Measurements from ENCODE around the gene LTB4R2. TPM values are rescaled to one million over a fixed set of nuclear protein-coding genes. Genes with fewer than 3 reads are reported as not detected.

Gene LTB4R2
- total and polyA plus RNA-seq, 2 donors (not counting 3 experiments of a cell fraction or from before 2014, with no cell fraction given) = 5.5 to 13.1 TPM

DNA sequence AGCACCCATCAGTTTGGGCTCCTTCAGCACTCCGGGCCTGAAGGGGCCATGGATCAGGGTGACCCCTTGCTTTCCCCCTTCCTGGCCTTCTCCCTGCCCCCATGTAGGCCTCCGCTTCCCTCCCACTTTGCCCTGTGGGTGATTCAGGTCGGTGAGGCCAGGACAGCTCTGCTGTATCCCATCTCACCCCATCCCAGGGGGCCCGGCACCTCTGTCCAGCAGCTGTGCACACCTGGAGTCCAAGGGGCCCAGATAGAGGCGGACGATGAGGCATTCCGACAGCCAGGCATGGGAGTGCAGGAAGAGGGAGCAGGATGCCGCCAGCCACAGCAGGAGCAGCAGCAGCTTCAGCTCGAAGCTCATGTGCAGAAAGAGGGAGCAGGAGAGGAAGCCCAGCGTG lies 12.7 kb downstream of the LTB4R2 start:
- Histone ChIP-seq H3K27me3 (ENCODE audit: control insufficient read depth in 2 of 2, insufficient read depth in 2 of 2, low read length in 2 of 2) (no peaks in the 10 kb centered on the region), H3K9ac (replicated peaks; ENCODE audit: extremely low read depth, insufficient read depth, low read length) (no peak overlapping the region), H2AFZ (ENCODE audit: low read depth, low read length) (no peak overlapping the region), H4K20me1 (replicated peaks; ENCODE audit: control insufficient read depth, extremely low read depth, insufficient read depth, low read length) (no peaks in the 10 kb centered on the region), H3K36me3 (ENCODE audit: control insufficient read depth in 2 of 2, extremely low read depth in 1 of 2, insufficient read depth in 2 of 2, low read length in 2 of 2) (peaks cover 0 to 17% of the 10 kb centered on the region in 2 experiments), H3K4me1 (ENCODE audit: control insufficient read depth, extremely low read depth, insufficient read depth, low read length) (peaks cover 5% of the 10 kb centered on the region), H3K4me3 (replicated peaks in 1 of 3; ENCODE audit: insufficient read depth in 1 of 3, low read depth in 1 of 3, low read length in 3 of 3) (no peak overlapping the region), H3K4me2 (ENCODE audit: insufficient read depth, low read length) (no peak overlapping the region), H3K9me3 (replicated peaks; ENCODE audit: control insufficient read depth, insufficient read depth, low read length) (no peaks in the 10 kb centered on the region), H3K27ac (ENCODE audit: insufficient read depth, low read depth, low read length) (no peak overlapping the region), H3K79me2 (ENCODE audit: control insufficient read depth, insufficient read depth, low read length) (no peaks in the 10 kb centered on the region), H3K9me1 (replicated peaks; ENCODE audit: control insufficient read depth, extremely low read depth, insufficient read depth, low read length) (no peaks in the 10 kb centered on the region)
- FAIRE-seq (no peak), DNase-seq (ENCODE audit: low read depth, low spot score) (no peak)
- TF ChIP-seq JUN (IDR thresholded peaks at IDR 0.05; ENCODE audit: borderline replicate concordance, insufficient read depth, insufficient read length, low read depth) = no peak
- no peak for TF ChIP-seq GATA2 (IDR thresholded peaks at IDR 0.05; ENCODE audit: insufficient read depth, insufficient read length, low read depth, low read length)
- no peak for TF ChIP-seq POLR2A (IDR thresholded peaks at IDR 0.05; ENCODE audit: low read depth, low read length)
- TF ChIP-seq, protein P1, sequence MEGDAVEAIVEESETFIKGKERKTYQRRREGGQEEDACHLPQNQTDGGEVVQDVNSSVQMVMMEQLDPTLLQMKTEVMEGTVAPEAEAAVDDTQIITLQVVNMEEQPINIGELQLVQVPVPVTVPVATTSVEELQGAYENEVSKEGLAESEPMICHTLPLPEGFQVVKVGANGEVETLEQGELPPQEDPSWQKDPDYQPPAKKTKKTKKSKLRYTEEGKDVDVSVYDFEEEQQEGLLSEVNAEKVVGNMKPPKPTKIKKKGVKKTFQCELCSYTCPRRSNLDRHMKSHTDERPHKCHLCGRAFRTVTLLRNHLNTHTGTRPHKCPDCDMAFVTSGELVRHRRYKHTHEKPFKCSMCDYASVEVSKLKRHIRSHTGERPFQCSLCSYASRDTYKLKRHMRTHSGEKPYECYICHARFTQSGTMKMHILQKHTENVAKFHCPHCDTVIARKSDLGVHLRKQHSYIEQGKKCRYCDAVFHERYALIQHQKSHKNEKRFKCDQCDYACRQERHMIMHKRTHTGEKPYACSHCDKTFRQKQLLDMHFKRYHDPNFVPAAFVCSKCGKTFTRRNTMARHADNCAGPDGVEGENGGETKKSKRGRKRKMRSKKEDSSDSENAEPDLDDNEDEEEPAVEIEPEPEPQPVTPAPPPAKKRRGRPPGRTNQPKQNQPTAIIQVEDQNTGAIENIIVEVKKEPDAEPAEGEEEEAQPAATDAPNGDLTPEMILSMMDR (IDR thresholded peaks at IDR 0.05; ENCODE audit: extremely low read depth in 1 of 2, insufficient read depth in 1 of 2, low read depth in 1 of 2, low read length in 2 of 2) = no peak
- no peak for TF ChIP-seq MYC (IDR thresholded peaks at IDR 0.05; ENCODE audit: low read depth, low read length)
- TF ChIP-seq FOS (IDR thresholded peaks at IDR 0.05; ENCODE audit: borderline replicate concordance, insufficient read depth, low read length) = no peak
- no peak for TF ChIP-seq POLR2AphosphoS5 (IDR thresholded peaks at IDR 0.05; ENCODE audit: insufficient read depth, low read depth, low read length)
- no peak for TF ChIP-seq EZH2 (IDR thresholded peaks at IDR 0.05; ENCODE audit: borderline replicate concordance, low read depth, low read length, severe bottlenecking)
- TF ChIP-seq, protein P2, sequence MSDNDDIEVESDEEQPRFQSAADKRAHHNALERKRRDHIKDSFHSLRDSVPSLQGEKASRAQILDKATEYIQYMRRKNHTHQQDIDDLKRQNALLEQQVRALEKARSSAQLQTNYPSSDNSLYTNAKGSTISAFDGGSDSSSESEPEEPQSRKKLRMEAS (IDR thresholded peaks at IDR 0.05; ENCODE audit: insufficient read depth, insufficient read length) = no peak
- no TSS peak for BruUV-seq (replicated peaks)
- ChIA-PET CTCF (interaction anchor here (0.7 to 20.1 kb wide), 5 partner anchors 9 to 111 kb away, joined by 3 to 811 read pairs (median 5); partner anchors contain the start of genes CBLN3, CIDEB and KHNYN), POLR2A (no interaction called here)
- intact Hi-C loops (cut with micrococcal nuclease) (no loop called here), dilution Hi-C loops (cut with MboI; ENCODE audit: extremely low pct_ligation_motif_present, low sequenced_read_pairs) (no loop called here)

Measured in endothelial cell of umbilical vein (primary cell).